Measurements from ENCODE around the gene CLN3.
"Not testable (repeated sequence)": the region's sequence is repeated elsewhere in the genome, so short reads cannot be mapped to it uniquely, and the experiment has no call there.

The CLN3 gene

GRCh38 chr16:28514246-28514645 lies 22.4 kb upstream of the CLN3 start:
- in situ Hi-C loops (cut with MboI; ENCODE audit: low sequenced_read_pairs): no loop called here

GRCh38 chr16:28513484-28514181 lies 21.8 kb upstream of the CLN3 start:
- in situ Hi-C loops (cut with MboI; ENCODE audit: low sequenced_read_pairs): no loop called here

- in situ Hi-C loops (cut with MboI; ENCODE audit: low sequenced_read_pairs): no loop called here
Measured at GRCh38 chr16:28511801-28512789, 20.2 kb upstream of the CLN3 start.

GRCh38 chr16:28511031-28511430 lies 19.2 kb upstream of the CLN3 start:
- in situ Hi-C loops (cut with MboI; ENCODE audit: low sequenced_read_pairs): no loop called here

GRCh38 chr16:28505489-28506137 lies 13.7 kb upstream of the CLN3 start:
- in situ Hi-C loops (cut with MboI; ENCODE audit: low sequenced_read_pairs): no loop called here

DNA sequence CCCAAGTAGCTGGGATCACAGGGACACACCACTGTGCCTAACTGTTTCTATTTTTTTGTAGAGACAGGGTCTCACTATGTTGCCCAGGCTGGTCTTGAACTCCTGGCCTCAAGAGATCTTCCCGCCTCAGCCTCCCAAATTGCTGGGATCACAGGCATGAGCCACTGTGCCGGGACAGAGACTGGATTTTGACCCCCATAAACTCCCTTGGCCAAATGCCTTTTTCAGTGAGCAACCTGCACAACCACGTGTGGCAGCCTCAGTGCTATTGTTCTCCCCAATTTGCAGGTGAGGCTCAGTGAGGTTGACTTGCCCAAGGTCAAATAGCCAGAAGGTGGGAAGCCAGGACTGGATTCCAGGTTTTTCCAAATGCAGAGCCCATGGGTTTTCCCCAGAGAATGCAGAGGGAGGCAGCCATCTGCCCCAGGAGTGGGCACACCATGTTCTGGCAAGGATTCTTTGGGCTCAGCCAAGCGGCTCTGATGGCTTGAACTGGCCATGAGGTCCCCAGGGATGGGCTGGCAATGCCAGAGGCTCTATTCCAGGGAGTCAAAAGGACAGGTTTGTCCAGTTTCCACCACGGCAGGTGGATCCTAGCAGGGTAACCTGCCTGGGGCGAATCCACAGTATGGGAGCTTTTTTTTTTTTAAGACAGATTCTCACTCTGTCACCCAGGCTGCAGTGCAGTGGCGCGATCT lies 13.0 kb upstream of the CLN3 start:
- in situ Hi-C loops (cut with MboI; ENCODE audit: low sequenced_read_pairs): no loop called here

- in situ Hi-C loops (cut with MboI; ENCODE audit: low sequenced_read_pairs): no loop called here
Measured at GRCh38 chr16:28503470-28504259, 11.8 kb upstream of the CLN3 start.

GRCh38 chr16:28502290-28502689 lies 10.4 kb upstream of the CLN3 start:
- in situ Hi-C loops (cut with MboI; ENCODE audit: low sequenced_read_pairs): no loop called here

GRCh38 chr16:28501258-28502232 lies 9.7 kb upstream of the CLN3 start:
- in situ Hi-C loops (cut with MboI; ENCODE audit: low sequenced_read_pairs): no loop called here

DNA sequence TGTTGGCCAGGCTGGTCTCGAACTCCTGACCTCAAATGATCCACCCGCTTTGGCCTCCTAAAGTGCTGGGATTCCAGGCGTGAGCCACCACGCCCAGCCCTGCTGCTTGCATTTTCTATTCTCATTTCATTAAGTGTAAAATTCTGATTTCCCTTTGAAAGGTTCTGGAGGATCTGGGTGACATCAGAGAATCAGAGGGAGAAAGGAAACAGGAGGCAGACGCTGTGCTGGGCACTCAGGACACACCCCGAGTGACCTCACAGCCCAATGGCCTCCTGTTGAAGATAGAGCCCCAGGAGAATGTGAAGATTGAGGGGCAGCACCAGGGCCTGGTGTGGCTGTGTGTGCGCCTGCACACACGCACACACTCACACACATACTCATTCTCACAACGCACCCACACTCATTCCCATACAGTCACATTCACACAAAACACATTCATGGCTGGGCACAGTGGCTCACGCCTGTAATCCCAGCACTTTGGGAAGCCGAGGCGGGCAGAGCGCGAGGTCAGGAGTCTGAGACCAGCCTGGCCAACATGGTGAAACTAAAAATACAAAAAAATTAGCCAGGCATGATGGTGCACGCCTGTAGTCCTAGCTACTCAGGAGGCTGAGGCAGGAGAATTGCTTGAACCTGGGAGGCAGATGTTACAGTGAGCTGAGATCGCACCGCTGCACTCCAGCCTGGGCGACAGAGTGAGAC lies 8.8 kb upstream of the CLN3 start:
- in situ Hi-C loops (cut with MboI; ENCODE audit: low sequenced_read_pairs): not testable (repeated sequence)

DNA sequence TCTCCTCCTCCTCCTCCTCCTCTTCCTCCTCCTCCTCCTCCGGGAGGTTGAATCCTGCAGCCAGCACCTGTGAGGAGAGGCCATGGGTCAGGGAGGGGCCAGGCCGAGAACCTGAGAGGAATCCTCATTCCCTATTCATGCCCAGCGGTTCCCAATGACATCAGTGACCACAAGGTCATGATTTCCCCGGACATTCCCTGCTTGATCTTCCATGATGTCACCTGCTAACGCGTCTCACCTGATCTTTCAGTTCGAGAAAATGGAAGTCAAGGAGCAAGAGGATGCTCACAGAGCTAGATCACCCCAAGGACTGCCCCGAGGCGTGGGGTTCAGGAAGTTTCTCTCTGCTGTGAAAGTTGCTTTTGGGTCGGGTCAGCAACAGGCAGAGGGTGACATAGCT lies 8.0 kb upstream of the CLN3 start:
- in situ Hi-C loops (cut with MboI; ENCODE audit: low sequenced_read_pairs): no loop called here

DNA sequence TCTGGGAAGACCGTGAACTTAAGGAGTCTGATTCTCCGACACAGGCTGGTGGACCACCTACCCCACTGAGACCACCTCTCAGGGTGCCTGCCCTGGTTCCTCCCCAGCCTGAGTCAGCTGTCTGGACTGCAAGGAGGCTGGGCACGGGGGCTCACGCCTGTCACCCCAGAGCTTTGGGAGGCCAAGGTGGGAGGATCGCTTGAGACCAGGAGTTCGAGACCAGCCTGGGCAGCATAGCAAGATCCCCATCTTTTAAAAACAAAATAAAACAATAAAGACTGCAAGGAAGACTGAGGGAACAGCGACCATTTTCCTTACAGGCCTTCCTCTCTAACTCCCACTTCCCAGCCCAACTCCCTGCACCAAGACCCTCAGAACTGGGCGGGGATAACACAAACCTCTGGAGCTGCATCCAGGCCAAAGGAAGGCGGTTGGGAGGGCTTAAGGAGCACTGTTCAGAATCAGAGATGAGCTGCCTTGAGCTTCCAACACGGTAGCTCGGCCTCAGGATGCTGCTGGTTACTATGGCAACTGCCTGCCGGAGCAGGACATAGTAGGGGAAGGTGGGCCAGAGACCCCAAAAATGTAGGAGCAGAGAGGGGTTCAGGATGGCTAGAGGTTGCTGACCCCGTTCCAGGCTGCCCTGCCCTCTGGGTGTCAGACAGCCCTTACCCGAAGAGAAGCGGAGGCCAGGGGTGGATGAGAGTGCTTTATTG lies 7.0 kb upstream of the CLN3 start:
- in situ Hi-C loops (cut with MboI; ENCODE audit: low sequenced_read_pairs): no loop called here

GRCh38 chr16:28497861-28498599 lies 6.2 kb upstream of the CLN3 start:
- in situ Hi-C loops (cut with MboI; ENCODE audit: low sequenced_read_pairs): no loop called here

DNA sequence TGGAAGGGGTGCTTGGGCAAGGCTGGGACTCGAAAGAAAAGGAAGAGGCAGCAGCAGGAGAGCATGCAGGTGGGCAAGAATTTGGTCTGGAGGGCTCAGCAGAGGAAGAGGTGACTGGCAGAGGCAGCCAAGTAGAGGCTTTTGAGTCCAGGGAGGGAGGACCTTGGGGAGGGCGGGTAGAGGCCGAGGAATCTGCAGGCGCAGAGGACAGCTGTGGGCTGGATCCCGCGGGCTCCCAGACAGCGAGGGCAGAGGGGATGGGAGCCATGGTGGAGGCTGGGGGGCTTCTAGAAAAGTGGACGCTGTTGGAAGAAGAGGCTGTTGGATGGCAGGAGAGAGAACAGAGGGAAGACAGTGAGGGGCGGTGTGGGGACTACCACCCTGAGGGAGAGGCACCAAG lies 5.5 kb upstream of the CLN3 start:
- in situ Hi-C loops (cut with MboI; ENCODE audit: low sequenced_read_pairs): no loop called here

DNA sequence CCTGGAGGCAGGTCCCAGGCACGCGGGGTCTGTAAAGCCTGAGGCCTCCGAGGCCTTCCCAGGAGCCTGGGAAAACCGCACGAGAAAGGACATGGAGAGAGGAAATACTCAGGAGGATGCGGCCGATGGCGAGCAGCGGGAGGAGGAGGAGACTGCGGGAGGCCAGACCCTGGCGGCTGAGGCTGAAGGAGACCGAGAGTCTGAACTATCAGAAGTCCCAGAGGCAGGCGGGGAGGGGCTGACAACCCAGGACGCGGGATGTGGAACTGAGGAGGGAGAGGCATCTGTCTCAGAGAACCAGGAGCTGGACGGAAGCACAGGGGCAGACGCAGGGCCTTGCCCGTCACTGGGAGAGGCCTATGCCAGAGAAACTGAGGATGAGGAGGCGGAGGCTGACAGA lies 5.0 kb upstream of the CLN3 start:
- in situ Hi-C loops (cut with MboI; ENCODE audit: low sequenced_read_pairs): no loop called here

- in situ Hi-C loops (cut with MboI; ENCODE audit: low sequenced_read_pairs): no loop called here
Measured at GRCh38 chr16:28495795-28496749, 4.2 kb upstream of the CLN3 start.
